GM18861 (cell line): ENCODE results near the gene LRRTM4.
"Not testable (repeated sequence)": the region's sequence is repeated elsewhere in the genome, so short reads cannot be mapped to it uniquely, and the experiment has no call there.

ENCODE experiments used
- ATAC-seq: cut with Tn5 transposase; IDR thresholded peaks from one replicate; pipeline ENCODE4 v1.9.1; 2021; ENCODE audit not compliant: unreplicated experiment

The LRRTM4 gene

GRCh38 chr2:76760367-76760704, 761.8 kb downstream of the LRRTM4 start:
- no peak for ATAC-seq

- no peak for ATAC-seq
These were observed 762.4 kb downstream of the LRRTM4 start for GRCh38 chr2:76759634-76760366.

GRCh38 chr2:76752506-76752905, 769.7 kb downstream of the LRRTM4 start:
- ATAC-seq, result no peak

- no peak for ATAC-seq
These were observed 772.3 kb downstream of the LRRTM4 start for GRCh38 chr2:76749858-76750257.

- ATAC-seq, result no peak
These were observed 773.4 kb downstream of the LRRTM4 start for GRCh38 chr2:76748581-76749296.

GRCh38 chr2:76745605-76746004, 776.6 kb downstream of the LRRTM4 start:
- ATAC-seq, result no peak

GRCh38 chr2:76737607-76738006, 784.6 kb downstream of the LRRTM4 start:
- ATAC-seq, result no peak

GRCh38 chr2:76733736-76734135, 788.4 kb downstream of the LRRTM4 start:
- ATAC-seq, result no peak

GRCh38 chr2:76731157-76731556, 791.0 kb downstream of the LRRTM4 start:
- ATAC-seq, result no peak

GRCh38 chr2:76730021-76730420, 792.2 kb downstream of the LRRTM4 start:
- ATAC-seq, result no peak

DNA sequence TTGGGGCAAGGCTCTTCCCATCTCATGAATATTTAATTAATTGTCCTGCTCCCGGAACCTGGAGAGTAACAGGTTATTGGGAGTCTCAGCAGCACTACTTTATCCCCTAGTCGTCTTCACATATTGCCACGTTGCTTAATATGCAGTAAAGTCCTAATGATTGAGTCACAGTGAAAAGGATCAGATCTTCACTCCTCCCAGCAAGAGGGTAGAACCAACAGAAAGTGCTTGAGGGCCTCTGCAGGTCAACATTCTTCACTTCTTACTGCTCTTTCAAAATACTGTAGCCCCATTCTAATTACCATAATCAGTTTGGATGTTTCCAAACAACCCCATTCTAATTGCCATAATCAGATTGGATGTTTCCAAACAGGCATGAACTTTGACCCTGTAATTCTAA, 801.0 kb downstream of the LRRTM4 start:
- no peak for ATAC-seq

GRCh38 chr2:76713312-76713711, 808.9 kb downstream of the LRRTM4 start:
- ATAC-seq, result no peak

DNA sequence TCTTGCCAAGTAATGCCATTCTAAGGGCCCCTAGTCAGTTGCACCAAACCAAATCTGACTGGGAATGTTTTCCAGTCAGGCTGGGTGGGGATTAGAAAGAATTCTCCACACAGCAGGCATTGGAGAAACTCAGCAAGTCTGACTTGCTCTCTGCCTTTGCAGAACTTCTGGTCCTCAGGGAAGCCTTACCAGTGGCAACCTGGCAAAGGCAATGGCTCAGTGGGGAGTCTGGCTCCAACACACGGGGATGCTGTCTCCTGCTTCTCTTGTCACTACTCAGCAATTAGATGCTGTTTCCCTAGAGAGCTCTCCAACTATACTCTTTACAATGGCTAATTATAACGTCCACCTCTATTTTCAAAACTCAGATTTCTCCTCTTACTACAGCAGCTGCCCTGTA, 810.7 kb downstream of the LRRTM4 start:
- no peak for ATAC-seq

DNA sequence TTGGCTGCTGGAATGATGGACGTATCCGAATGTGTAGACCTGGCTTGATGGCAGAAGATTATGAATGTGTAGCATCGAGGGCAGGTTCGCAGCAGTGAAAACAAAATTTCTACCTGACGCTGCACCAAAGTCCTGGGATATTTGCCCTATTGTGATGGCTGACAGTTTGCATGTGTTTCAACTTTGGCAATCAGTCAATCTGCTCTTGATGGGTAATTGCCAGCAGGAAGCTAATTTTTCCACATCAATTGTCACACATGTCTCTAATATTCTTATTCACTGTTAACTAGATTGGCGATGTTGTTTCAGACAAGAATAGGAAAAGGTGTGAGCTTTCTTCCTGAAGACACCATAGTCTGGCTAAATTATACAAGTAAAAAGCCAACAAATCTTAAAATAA, 821.3 kb downstream of the LRRTM4 start:
- ATAC-seq, result no peak

- not testable (repeated sequence) for ATAC-seq
These were observed 824.0 kb downstream of the LRRTM4 start for GRCh38 chr2:76697998-76698713.
